K562 (cell line): ENCODE data around the gene METRN. TPM values are rescaled to one million over a fixed set of nuclear protein-coding genes. Genes with fewer than 3 reads are reported as not detected.

Experiments used
- BACH1 ChIP-seq: fragments of 200-800 bp; sonication (Bioruptor generic); IDR thresholded peaks from 2 replicates; pipeline ENCODE4 v1.6.1; 2016; ENCODE audit warnings: missing genetic modification characterization, missing compliant biosample characterization
- BRCA1 ChIP-seq, 2 experiments: fragments of 450-650 bp in 1 of 2; sonication (generic) in 1 of 2; formaldehyde crosslinking in 1 of 2; IDR thresholded peaks; 2 replicates each; pipeline versions ENCODE4 v1.5.0 to v1.6.1; 2017 to 2020; ENCODE audit warnings: mild to moderate bottlenecking in 1 of 2, missing genetic modification reagents in 1 of 2
- GTF2F1 ChIP-seq: IDR thresholded peaks from 2 replicates; pipeline ENCODE4 v1.6.1; 2011; ENCODE audit warnings: low read depth, low read length, improper control_type of control experiment
- IRF9 ChIP-seq: fragments of 450-650 bp; IDR thresholded peaks from 2 replicates; pipeline ENCODE4 v1.6.1; 2016; ENCODE audit warnings: missing biosample characterization, missing genetic modification characterization
- KDM4B ChIP-seq, 2 experiments: fragments of 450-650 bp in 1 of 2; sonication (generic) in 1 of 2; IDR thresholded peaks; 2 replicates each; pipeline ENCODE4 v1.6.1; 2016 to 2017; ENCODE audit warnings: borderline replicate concordance in 2 of 2, antibody characterized with exemption in 1 of 2, low read depth in 1 of 2, mild to moderate bottlenecking in 1 of 2
- MEF2A ChIP-seq: IDR thresholded peaks from 2 replicates; pipeline ENCODE4 v1.6.1; 2011; ENCODE audit warnings: low read depth, mild to moderate bottlenecking, low read length, moderate library complexity; ENCODE audit not compliant: control insufficient read depth
- MNT ChIP-seq, 2 experiments: fragments of 450-650 bp; conservative IDR thresholded peaks; 2 replicates each; pipeline ENCODE4 v1.6.1; 2017; ENCODE audit warnings: mild to moderate bottlenecking in 2 of 2, moderate library complexity in 2 of 2
- SETDB1 ChIP-seq: IDR thresholded peaks from one replicate; pipeline ENCODE4 v1.6.1; 2012; ENCODE audit warnings: low read length, control low read depth, inconsistent platforms
- SIN3A ChIP-seq, 2 experiments: fragments of 150-350 bp in 1 of 2; IDR thresholded peaks; 2 replicates each; pipeline ENCODE4 v1.6.1; 2011 to 2016; ENCODE audit warnings: borderline replicate concordance in 2 of 2, low read depth in 2 of 2, low read length in 2 of 2, mild to moderate bottlenecking in 2 of 2, moderate library complexity in 2 of 2; ENCODE audit not compliant: control insufficient read depth in 1 of 2
- TRIM28 ChIP-seq: fragments of 450-650 bp; IDR thresholded peaks from 2 replicates; pipeline ENCODE4 v1.6.1; 2017
- ZBTB11 ChIP-seq, 3 experiments: fragments of 200-800 bp in 1 of 3; fragments of 250-450 bp in 1 of 3; fragments of 450-650 bp in 1 of 3; sonication (Bioruptor Pico) in 1 of 3; sonication (Bioruptor generic) in 1 of 3; formaldehyde crosslinking in 1 of 3; IDR thresholded peaks; 2 replicates each; pipeline versions ENCODE4 v1.6.1 to v1.8.0; 2016 to 2022; ENCODE audit warnings: mild to moderate bottlenecking in 2 of 3, missing genetic modification characterization in 2 of 3, missing compliant biosample characterization in 1 of 3, moderate library complexity in 1 of 3
- ZEB2 ChIP-seq: fragments of 450-650 bp; IDR thresholded peaks from 2 replicates; pipeline ENCODE4 v1.6.1; 2016
- ZNF212 ChIP-seq: fragments of 450-650 bp; formaldehyde crosslinking; IDR thresholded peaks from 2 replicates; pipeline ENCODE4 v1.4.0; 2020; ENCODE audit warnings: mild to moderate bottlenecking
- polyA plus RNA-seq, 8 experiments: library from polyadenylated mRNA; depleted of rRNA in 4 of 8; stranded (reverse) in 5 of 8; unstranded in 3 of 8; fragments of >200 nt; fragmentation: Nextera tagmentation in 2 of 8; fragmentation: Illumina TruSeq in 1 of 8; extraction: Ambion mirVana in 2 of 8; extraction: Trizol in 1 of 8; gene quantifications; 2 replicates each; pipeline versions ENCODE4 v1.2.1 to v1.2.3, GENCODE V29; 2011 to 2014; ENCODE audit warnings: inconsistent platforms in 1 of 8, missing spikeins in 1 of 8
- total RNA-seq, 7 experiments: library from RNA; depleted of rRNA in 6 of 7; stranded (reverse); fragments of >200 nt in 6 of 7; fragmentation: Illumina TruSeq in 2 of 7; extraction: Trizol in 2 of 7; gene quantifications; 2 replicates each; pipeline versions ENCODE4 v1.2.1 to v1.2.3, GENCODE V29; 2011 to 2021; ENCODE audit warnings: low replicate concordance in 1 of 7
- TF ChIP-seq, protein P1 (sequence below): conservative IDR thresholded peaks from 2 replicates; pipeline ENCODE4 v1.6.1; 2011; ENCODE audit warnings: low read depth, mild to moderate bottlenecking, low read length; ENCODE audit not compliant: control insufficient read depth
- TF ChIP-seq, protein P2 (sequence below), 2 experiments: IDR thresholded peaks in 1 of 2; conservative IDR thresholded peaks in 1 of 2; 2 replicates each; pipeline ENCODE4 v1.6.1; 2016; ENCODE audit warnings: low read depth in 2 of 2, mild to moderate bottlenecking in 1 of 2, missing compliant biosample characterization in 1 of 2, missing genetic modification characterization in 1 of 2, moderate library complexity in 1 of 2

The METRN gene
- total and polyA plus RNA-seq, 9 of the 15 experiments (the other 6 are each of a cell fraction or from before 2014, with no cell fraction given): 0.20 to 89.8 (median 15.4) TPM

- TF ChIP-seq, protein P1, sequence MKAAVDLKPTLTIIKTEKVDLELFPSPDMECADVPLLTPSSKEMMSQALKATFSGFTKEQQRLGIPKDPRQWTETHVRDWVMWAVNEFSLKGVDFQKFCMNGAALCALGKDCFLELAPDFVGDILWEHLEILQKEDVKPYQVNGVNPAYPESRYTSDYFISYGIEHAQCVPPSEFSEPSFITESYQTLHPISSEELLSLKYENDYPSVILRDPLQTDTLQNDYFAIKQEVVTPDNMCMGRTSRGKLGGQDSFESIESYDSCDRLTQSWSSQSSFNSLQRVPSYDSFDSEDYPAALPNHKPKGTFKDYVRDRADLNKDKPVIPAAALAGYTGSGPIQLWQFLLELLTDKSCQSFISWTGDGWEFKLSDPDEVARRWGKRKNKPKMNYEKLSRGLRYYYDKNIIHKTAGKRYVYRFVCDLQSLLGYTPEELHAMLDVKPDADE: peak; percentile 91
- TF ChIP-seq MNT (conservative IDR thresholded peaks at IDR 0.05): peak; percentile 63 to 84
- TF ChIP-seq ZEB2: peak; percentile 94
- TF ChIP-seq GTF2F1: no peak
- no peak for TF ChIP-seq ZNF212 (CRISPR knock-in tag)
- TF ChIP-seq KDM4B (IDR thresholded peaks at IDR 0.05; ENCODE audit: borderline replicate concordance in 2 of 2, low read depth in 1 of 2): no peak
- no peak for TF ChIP-seq BRCA1 (IDR thresholded peaks at IDR 0.05)
- no peak for TF ChIP-seq BRCA1 (CRISPR knock-in tag; IDR thresholded peaks at IDR 0.05)
- TF ChIP-seq SIN3A (IDR thresholded peaks at IDR 0.05; ENCODE audit: borderline replicate concordance in 2 of 2, control insufficient read depth in 1 of 2, low read depth in 2 of 2, low read length in 2 of 2): peak; percentile 39 to 89; a peak in 3 of 4 replicates
- no peak for TF ChIP-seq IRF9 (tag)
- TF ChIP-seq ZBTB11 (CRISPR knock-in tag; IDR thresholded peaks at IDR 0.05): peak in 1 of 3 experiments; percentile 84; a peak in 2 of 6 replicates
- peak; percentile 64 for TF ChIP-seq SETDB1
- TF ChIP-seq, protein P2, sequence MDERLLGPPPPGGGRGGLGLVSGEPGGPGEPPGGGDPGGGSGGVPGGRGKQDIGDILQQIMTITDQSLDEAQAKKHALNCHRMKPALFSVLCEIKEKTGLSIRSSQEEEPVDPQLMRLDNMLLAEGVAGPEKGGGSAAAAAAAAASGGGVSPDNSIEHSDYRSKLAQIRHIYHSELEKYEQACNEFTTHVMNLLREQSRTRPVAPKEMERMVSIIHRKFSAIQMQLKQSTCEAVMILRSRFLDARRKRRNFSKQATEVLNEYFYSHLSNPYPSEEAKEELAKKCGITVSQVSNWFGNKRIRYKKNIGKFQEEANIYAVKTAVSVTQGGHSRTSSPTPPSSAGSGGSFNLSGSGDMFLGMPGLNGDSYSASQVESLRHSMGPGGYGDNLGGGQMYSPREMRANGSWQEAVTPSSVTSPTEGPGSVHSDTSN (CRISPR knock-in tag; IDR thresholded peaks at IDR 0.05; ENCODE audit: low read depth): no peak
- TF ChIP-seq, protein P2 (tag; conservative IDR thresholded peaks at IDR 0.05; ENCODE audit: low read depth): no peak
- TF ChIP-seq BACH1 (tag): no peak
- TF ChIP-seq TRIM28: no peak
- TF ChIP-seq MEF2A: no peak
Observed at GRCh38 chr16:740764-741505, 26.0 kb downstream of the METRN start, which contains the start of gene CIAO3 (continued).
